Spleen (tissue), 7 donors: ENCODE results near the gene SVOP.

Source experiments
- CTCF ChIP-seq, 11 experiments: fragments of 200-600 bp in 7 of 11; fragments of 450-650 bp in 4 of 11; sonication (generic) in 4 of 11; IDR thresholded peaks in 8 of 11; conservative IDR thresholded peaks in 3 of 11; 1 replicate in 7 of 11; 2 replicates in 4 of 11; pipeline versions ENCODE4 v1.4.0 to v1.8.0; 2016 to 2021; ENCODE audit warnings: antibody characterized with exemption in 11 of 11, inconsistent platforms in 4 of 11, mild to moderate bottlenecking in 1 of 11
- POLR2A ChIP-seq, 3 donors: fragments of 450-650 bp; IDR thresholded peaks; one replicate each; pipeline ENCODE4 v1.5.1; 2017; ENCODE audit warnings: antibody characterized with exemption in 3 of 3, mild to moderate bottlenecking in 1 of 3
- donor health status: DM: no; HTN: no; CAD: no; lungs with moderate emphysema.
- donor health status: DM: no; HTN: no; CAD: no.
- donor health status: DM: no; HTN: no; CAD: no.

GRCh38 chr12:108965886-108966285 lies 55.0 kb downstream of the SVOP start:
- TF ChIP-seq POLR2A (IDR thresholded peaks at IDR 0.05) (no peak), CTCF (IDR thresholded peaks at IDR 0.05 in 8 of 11, conservative IDR thresholded peaks at IDR 0.05 in 3 of 11) (no peak)
